ENCODE data around the gene CD82.

- no peak for TF ChIP-seq CTCF (IDR thresholded peaks at IDR 0.05)
- TF ChIP-seq POLR2A (IDR thresholded peaks at IDR 0.05) = no peak
These were observed 54.9 kb downstream of the CD82 start for GRCh38 chr11:44620328-44620725.
